Psoas muscle (tissue), 8 donors: ENCODE data around the gene FASN. TPM values are rescaled to one million over a fixed set of nuclear protein-coding genes. Genes with fewer than 3 reads are reported as not detected.

Experiments
- ATAC-seq, 4 donors: fragments of 200-7000 bp; cut with Tn5 transposase; one replicate each; pipeline ENCODE4 v1.9.1; 2020; ENCODE audit warnings: moderate library complexity in 3 of 4, mild to moderate bottlenecking in 2 of 4
- DNase-seq, 2 donors: peaks; one replicate each; pipeline ENCODE4 v3.0.0-alpha.2; 2020
- H3K27ac ChIP-seq: fragments of 200-600 bp; one replicate; pipeline ENCODE4 v1.8.0; 2022
- H3K27me3 ChIP-seq, 3 donors: fragments of 200-600 bp in 1 of 3; one replicate each; pipeline versions ENCODE4 v1.6.1 to v1.8.0; 2013 to 2022; ENCODE audit warnings: low read length in 2 of 3, mild to moderate bottlenecking in 2 of 3, moderate library complexity in 1 of 3; ENCODE audit not compliant: insufficient read depth in 3 of 3
- H3K36me3 ChIP-seq, 2 donors: fragments of 200-600 bp in 1 of 2; one replicate each; pipeline versions ENCODE4 v1.6.1 to v1.8.0; 2013 to 2022; ENCODE audit warnings: low read depth in 1 of 2, mild to moderate bottlenecking in 1 of 2, moderate library complexity in 1 of 2; ENCODE audit not compliant: insufficient read depth in 1 of 2
- H3K4me1 ChIP-seq: fragments of 200-600 bp; one replicate; pipeline ENCODE4 v1.8.0; 2022
- H3K4me3 ChIP-seq: fragments of 200-600 bp; one replicate; pipeline ENCODE4 v1.8.0; 2022; ENCODE audit warnings: mild to moderate bottlenecking
- H3K9me3 ChIP-seq: fragments of 200-600 bp; one replicate; pipeline ENCODE4 v1.8.0; 2022
- CTCF ChIP-seq: fragments of 200-600 bp; IDR thresholded peaks from one replicate; pipeline ENCODE4 v1.8.0; 2022; ENCODE audit warnings: antibody characterized with exemption
- WGBS, 3 donors: extraction: QIAGEN DNeasy Blood & Tissue Kit; methylation state at CpG; one replicate each; pipeline versions ENCODE4 v1.1.6 to v1.1.7; 2013; 5-methylcytosine and 5-hydroxymethylcytosine counted together
- intact Hi-C, 2 donors: fragments of 100-400 bp; cut with DNase I; formaldehyde crosslinking; loops; one replicate each; pipeline versions ENCODE4 v1.11.0 to v1.14.2; 2022
- polyA plus RNA-seq, 3 donors: library from polyadenylated mRNA; stranded (reverse); fragments of 200-250 nt; gene quantifications; one replicate each; pipeline ENCODE4 v1.2.3, GENCODE V29; 2013
- total RNA-seq, 4 donors: library from RNA; stranded (reverse); fragmentation: NEBNext Ultra II Directional in 2 of 4; extraction: Animal tissue kit (Norgen Biotek cat#: 25700) in 2 of 4; gene quantifications; one replicate each; pipeline versions ENCODE4 v1.2.1 to v1.2.4, GENCODE V29; 2021 to 2023
- donor health status: healthy with polysubstance abuse.
- donor health status: DM: no; HTN: no; CAD: no; lungs with moderate emphysema.
- donor health status: Bipolar disorder and iron deficiency.
- donor health status: healthy.
- donor health status: DM: yes; HTN: yes; CAD: no.
- donor health status: DM: no; HTN: no; CAD: no.
- donor health status: DM: no; HTN: no; CAD: no.
- donor health status: DM: yes; HTN: yes; CAD: no.

FASN gene
- total and polyA plus RNA-seq, 7 donors = 8.9 to 37.3 (median 22.7) TPM

DNA sequence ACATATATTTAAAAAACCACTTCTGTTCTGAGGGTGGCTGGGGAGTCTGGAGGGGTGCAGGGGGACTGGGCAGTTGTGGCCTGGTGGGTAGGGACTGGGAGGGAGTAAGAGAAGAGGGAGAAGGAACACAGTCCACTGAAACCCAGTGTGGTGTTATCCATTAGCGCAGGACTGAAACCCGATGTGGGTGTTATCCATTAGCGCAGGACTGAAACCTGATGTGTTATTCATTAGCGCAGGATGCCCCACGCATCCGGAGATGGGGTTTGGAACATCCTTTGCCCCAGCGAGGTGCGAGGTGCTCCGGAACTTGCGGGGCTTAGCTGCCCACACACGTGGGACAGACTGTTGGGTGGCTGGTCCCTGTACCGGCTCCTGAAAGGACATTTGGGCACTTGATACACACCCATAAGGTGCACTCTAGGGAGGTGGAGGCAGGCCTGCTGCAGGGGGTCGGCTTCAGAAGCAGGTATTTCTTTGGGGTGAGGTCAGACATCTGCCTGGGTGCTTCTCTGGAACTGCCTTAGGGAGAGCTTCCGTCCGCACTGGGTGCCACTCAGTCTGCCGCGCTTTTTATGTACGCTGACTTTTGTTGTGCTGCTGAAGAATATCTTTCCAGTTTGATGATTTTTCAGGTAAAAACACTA, 20.3 kb upstream of the FASN start:
- intact Hi-C loops = no loop called here
- H3K27ac ChIP-seq = no peak overlapping the region
- DNase-seq (no peak), ATAC-seq (no peak)
- no peak for TF ChIP-seq CTCF
- no peaks in the 10 kb centered on the region for H3K9me3 ChIP-seq
- H3K4me3 ChIP-seq = no peak overlapping the region
- no peaks in the 10 kb centered on the region for H3K4me1 ChIP-seq
- WGBS, 3 donors = 85 to 90% (median 85%) methylated on average over 18 of the region's 18 CpGs
- H3K27me3 ChIP-seq = no peaks in the 10 kb centered on the region
- H3K36me3 ChIP-seq = no peaks in the 10 kb centered on the region

DNA sequence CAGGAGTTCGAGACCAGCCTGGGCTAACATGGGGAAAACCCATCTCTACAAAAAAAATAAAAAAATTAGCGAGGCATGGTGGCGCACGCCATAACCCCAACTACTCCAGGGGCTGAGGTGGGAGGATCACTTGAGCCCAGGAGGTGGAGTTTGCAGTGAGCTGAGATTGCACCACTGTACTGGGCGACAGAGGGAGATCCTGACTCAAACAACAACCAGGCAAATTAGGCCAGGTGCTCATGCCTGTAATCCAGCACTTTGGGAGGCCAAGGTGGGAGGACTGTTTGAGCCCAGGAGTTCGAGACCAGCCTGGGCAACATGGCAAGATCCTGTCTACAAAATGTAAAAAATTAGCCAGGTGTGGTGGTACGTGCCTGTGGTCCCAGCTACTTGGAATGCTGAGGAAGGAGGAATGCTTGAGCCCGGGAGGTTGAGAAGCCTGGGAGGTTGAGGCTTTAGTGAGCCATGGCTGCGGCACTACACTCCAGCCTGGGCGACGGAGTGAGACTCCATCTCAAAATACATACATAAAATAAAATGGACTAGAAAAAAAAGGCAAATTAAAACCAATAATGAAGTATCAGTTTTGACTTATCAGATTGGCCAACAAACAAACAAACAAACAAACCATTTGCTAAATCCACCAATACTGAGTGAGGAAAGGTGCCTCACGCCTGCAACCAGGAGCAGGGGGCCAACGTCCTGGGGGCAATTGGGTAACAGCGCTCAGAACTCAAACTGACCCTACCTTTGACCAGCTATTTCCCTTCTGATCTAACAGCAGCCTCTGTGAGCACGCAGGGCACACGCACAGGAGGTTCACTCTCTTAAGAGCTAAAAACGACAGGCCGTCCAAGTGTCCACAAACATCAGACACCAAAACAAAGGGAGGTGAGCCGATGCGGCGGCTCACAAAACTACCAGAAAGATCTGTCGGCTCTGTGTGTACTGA, 19.4 kb upstream of the FASN start:
- Histone ChIP-seq H3K4me3 (no peak overlapping the region), H3K36me3 (peaks cover 0 to 5% of the 10 kb centered on the region in 2 donors), H3K27ac (no peak overlapping the region), H3K4me1 (no peaks in the 10 kb centered on the region), H3K27me3 (no peaks in the 10 kb centered on the region), H3K9me3 (no peaks in the 10 kb centered on the region)
- DNase-seq (no peak), ATAC-seq (no peak)
- TF ChIP-seq CTCF = no peak
- WGBS, 3 donors = 87 to 90% (median 89%) methylated on average over 22 of the region's 22 CpGs
- intact Hi-C loops = no loop called here

DNA sequence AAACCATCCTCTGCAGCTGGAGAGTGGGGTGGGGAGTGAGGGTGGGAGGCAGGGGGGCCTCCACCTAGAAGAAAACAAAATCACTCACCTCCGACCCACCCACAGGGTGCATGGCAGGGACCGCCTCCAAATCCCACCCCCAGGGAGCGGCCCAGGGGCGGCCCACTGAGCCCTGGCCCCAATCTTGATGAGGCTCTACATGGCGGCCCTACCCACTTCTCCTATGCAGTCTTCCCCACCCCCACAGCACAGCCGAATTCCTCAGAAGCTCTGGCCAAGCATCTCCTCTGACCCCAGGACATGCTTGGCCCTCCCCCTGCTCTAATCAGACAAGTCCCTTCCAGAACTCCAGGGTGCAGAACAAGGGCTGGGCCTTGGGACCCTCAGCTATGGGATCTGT, 18.2 kb upstream of the FASN start:
- ATAC-seq = no peak
- H3K9me3 ChIP-seq = no peaks in the 10 kb centered on the region
- 84 to 89% (median 84%) methylated on average over 6 of the region's 6 CpGs for WGBS, 3 donors
- H3K27me3 ChIP-seq = no peaks in the 10 kb centered on the region
- H3K27ac ChIP-seq = no peak overlapping the region
- intact Hi-C loops = no loop called here
- no peak for DNase-seq
- H3K4me1 ChIP-seq = no peaks in the 10 kb centered on the region
- no peak for TF ChIP-seq CTCF
- H3K36me3 ChIP-seq = peaks cover 0 to 10% of the 10 kb centered on the region in 2 donors
- no peak overlapping the region for H3K4me3 ChIP-seq

DNA sequence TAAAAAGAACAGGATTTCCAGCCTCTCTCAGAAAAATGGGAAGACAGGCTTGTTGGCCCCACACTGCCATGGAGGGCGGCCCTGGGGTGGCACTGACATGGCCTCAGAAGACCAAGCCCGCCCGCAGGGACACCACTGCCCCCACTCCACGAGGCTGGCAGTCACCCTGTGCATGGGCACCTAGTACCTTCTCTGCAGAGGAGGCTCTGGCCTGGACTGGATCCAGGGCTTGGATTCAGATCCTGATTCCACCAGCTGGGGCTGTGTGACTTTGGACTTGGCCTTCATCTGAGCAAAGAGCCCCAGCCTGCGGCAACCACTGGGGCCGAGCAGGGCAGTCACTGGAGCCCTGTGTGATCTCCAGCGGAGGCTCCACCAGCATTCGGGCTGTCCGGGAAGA, 16.8 kb upstream of the FASN start:
- Histone ChIP-seq H3K4me3 (no peak overlapping the region), H3K27me3 (no peaks in the 10 kb centered on the region), H3K36me3 (peaks cover 0 to 10% of the 10 kb centered on the region in 2 donors), H3K9me3 (no peaks in the 10 kb centered on the region), H3K27ac (no peak overlapping the region), H3K4me1 (no peaks in the 10 kb centered on the region)
- WGBS, 3 donors = 93 to 96% (median 96%) methylated on average over 9 of the region's 9 CpGs
- no peak for TF ChIP-seq CTCF
- ATAC-seq (no peak), DNase-seq (no peak)
- intact Hi-C loops = no loop called here
